ENCODE results near the gene TUBA4B.
A peak's percentile ranks its signal among the peaks of the same experiment; 100 is the strongest.

Gene TUBA4B

GRCh38 chr2:219252900-219253752 is at the start of gene TUBA4B:
Gene TUBA4B, plus strand, starts transcription at chr2:219253243. Its CDS starts 165 bp downstream, at chr2:219253408.
- DNase-seq: peak; percentile 29 to 38

- DNase-seq: no peak
Measured at GRCh38 chr2:219204425-219205164, 48.4 kb upstream of the TUBA4B start.

- DNase-seq: no peak
Measured at GRCh38 chr2:219205165-219205538, 47.9 kb upstream of the TUBA4B start.

- no peak for DNase-seq
Measured at GRCh38 chr2:219205981-219206327, 47.1 kb upstream of the TUBA4B start.

- DNase-seq: peak; percentile 93 to 97
Measured at GRCh38 chr2:219206328-219207133, 46.5 kb upstream of the TUBA4B start, which contains the start of gene ZFAND2B. Gene ZFAND2B, plus strand, starts transcription at chr2:219206782. Its CDS starts 206 bp downstream, at chr2:219206988.

GRCh38 chr2:219207134-219207883 is 45.7 kb upstream of the TUBA4B start:
- no peak for DNase-seq

GRCh38 chr2:219207884-219208740 is 44.9 kb upstream of the TUBA4B start:
- no peak for DNase-seq

- no peak for DNase-seq
Measured at GRCh38 chr2:219209236-219210195, 43.5 kb upstream of the TUBA4B start.

- DNase-seq: no peak
Measured at GRCh38 chr2:219210196-219210885, 42.7 kb upstream of the TUBA4B start.

- DNase-seq: no peak
Measured at GRCh38 chr2:219210886-219211362, 42.1 kb upstream of the TUBA4B start.

- no peak for DNase-seq
Measured at GRCh38 chr2:219213026-219213415, 40.0 kb upstream of the TUBA4B start.

GRCh38 chr2:219213486-219214071 is 39.5 kb upstream of the TUBA4B start:
- DNase-seq: no peak

- no peak for DNase-seq
Measured at GRCh38 chr2:219214141-219214540, 38.9 kb upstream of the TUBA4B start.

GRCh38 chr2:219214786-219215185 is 38.3 kb upstream of the TUBA4B start:
- no peak for DNase-seq

GRCh38 chr2:219215871-219216534 is 37.0 kb upstream of the TUBA4B start:
- DNase-seq: no peak

- no peak for DNase-seq
Measured at GRCh38 chr2:219216535-219216915, 36.5 kb upstream of the TUBA4B start.

- DNase-seq: peak in 1 of 2 experiments; percentile 20
Measured at GRCh38 chr2:219218217-219218731, 34.8 kb upstream of the TUBA4B start.
